ENCODE measurements around the gene METRNL.

DNA sequence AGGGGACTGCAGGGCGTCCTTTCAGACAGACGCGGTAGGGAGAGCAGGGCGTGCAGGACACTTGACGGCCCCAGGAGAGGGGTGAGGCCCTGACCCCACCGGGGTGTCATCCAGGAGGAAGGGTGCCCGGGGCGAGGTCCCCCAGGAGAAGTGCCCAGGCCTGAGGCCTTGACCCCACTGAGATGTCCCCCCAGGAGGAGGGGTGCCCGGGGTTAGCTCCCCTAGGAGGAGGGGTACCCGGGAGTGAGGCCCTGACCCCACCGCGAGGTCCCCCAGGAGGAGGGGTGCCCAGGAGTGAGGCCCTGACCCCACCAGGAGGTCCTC is 27.2 kb upstream of the METRNL start:
- no peak for TF ChIP-seq ZFX (IDR thresholded peaks at IDR 0.05)
- TF ChIP-seq, protein P1, sequence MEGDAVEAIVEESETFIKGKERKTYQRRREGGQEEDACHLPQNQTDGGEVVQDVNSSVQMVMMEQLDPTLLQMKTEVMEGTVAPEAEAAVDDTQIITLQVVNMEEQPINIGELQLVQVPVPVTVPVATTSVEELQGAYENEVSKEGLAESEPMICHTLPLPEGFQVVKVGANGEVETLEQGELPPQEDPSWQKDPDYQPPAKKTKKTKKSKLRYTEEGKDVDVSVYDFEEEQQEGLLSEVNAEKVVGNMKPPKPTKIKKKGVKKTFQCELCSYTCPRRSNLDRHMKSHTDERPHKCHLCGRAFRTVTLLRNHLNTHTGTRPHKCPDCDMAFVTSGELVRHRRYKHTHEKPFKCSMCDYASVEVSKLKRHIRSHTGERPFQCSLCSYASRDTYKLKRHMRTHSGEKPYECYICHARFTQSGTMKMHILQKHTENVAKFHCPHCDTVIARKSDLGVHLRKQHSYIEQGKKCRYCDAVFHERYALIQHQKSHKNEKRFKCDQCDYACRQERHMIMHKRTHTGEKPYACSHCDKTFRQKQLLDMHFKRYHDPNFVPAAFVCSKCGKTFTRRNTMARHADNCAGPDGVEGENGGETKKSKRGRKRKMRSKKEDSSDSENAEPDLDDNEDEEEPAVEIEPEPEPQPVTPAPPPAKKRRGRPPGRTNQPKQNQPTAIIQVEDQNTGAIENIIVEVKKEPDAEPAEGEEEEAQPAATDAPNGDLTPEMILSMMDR (conservative IDR thresholded peaks at IDR 0.05), result no peak

All from C4-2B (cell line).